Activated CD8-positive, alpha-beta T cell treated with anti-CD3 and anti-CD28 coated beads for 36 hours (primary cell): ENCODE measurements around the gene CXXC4. TPM values are rescaled to one million over a fixed set of nuclear protein-coding genes. Genes with fewer than 3 reads are reported as not detected.

Experiments used
- ATAC-seq: fragments of 200-7000 bp; cut with Tn5 transposase; one replicate; pipeline ENCODE4 v1.10.0; 2021; ENCODE audit warnings: mild to moderate bottlenecking, moderate library complexity
- CTCF ChIA-PET: fragments of 350-600 bp; sonication (Branson Sonifier 250); formaldehyde crosslinking; loops from one replicate; lab custom pipeline; 2021; ENCODE audit warnings: antibody characterized with exemption; lab: Charles Lee
- POLR2A ChIA-PET: fragments of 350-600 bp; sonication (Branson Sonifier 250); formaldehyde crosslinking; loops from one replicate; lab custom pipeline; 2021; ENCODE audit warnings: antibody characterized with exemption; lab: Charles Lee
- DNase-seq: peaks from one replicate; pipeline ENCODE4 v3.0.0-alpha.2; 2020
- H3K27ac Mint-ChIP-seq: one replicate; pipeline ENCODE4 v1.8.0; 2021; ENCODE audit warnings: mild to moderate bottlenecking, mixed read lengths
- H3K27me3 Mint-ChIP-seq: one replicate; pipeline ENCODE4 v1.8.0; 2021; ENCODE audit warnings: mixed read lengths
- H3K36me3 Mint-ChIP-seq: one replicate; pipeline ENCODE4 v1.8.0; 2021; ENCODE audit warnings: low read depth, mixed read lengths
- H3K4me1 Mint-ChIP-seq: one replicate; pipeline ENCODE4 v1.8.0; 2021; ENCODE audit warnings: low read depth, mixed read lengths
- H3K4me3 Mint-ChIP-seq: one replicate; pipeline ENCODE4 v1.8.0; 2021; ENCODE audit warnings: mild to moderate bottlenecking, moderate library complexity, mixed read lengths
- H3K9me3 Mint-ChIP-seq: one replicate; pipeline ENCODE4 v1.8.0; 2021; ENCODE audit warnings: mixed read lengths
- CTCF ChIP-seq: fragments of 200-600 bp; IDR thresholded peaks from one replicate; pipeline ENCODE4 v1.8.0; 2022; ENCODE audit warnings: antibody characterized with exemption, mild to moderate bottlenecking
- intact Hi-C: fragments of 100-400 bp; cut with micrococcal nuclease; formaldehyde crosslinking; loops from one replicate; pipeline ENCODE4 v1.10.0; 2022
- total RNA-seq, 2 experiments: library from RNA; stranded (reverse); gene quantifications; one replicate each; pipeline ENCODE4 v1.2.3, GENCODE V29; 2021

CXXC4 gene
- total RNA-seq, 2 experiments from 2014 or later: not detected

DNA sequence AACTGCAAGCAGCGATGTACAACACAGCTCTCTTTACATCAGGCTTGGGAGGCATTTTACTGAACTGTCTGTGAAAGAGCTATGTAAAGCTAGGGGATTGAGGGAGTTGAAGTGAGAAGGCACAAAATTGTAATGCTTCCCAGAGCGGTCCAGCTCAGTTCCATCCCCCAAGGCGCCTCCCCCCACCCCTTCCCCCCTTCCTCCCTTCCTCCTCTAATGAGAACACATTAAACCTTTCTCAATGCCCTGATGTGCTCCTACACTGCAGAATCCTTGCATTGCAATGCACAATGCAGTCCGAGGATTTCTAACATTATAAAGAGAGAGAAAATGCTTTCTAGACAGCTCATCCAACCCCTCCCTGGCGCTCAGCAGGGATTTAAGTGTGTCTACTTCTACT lies 73.9 kb downstream of the CXXC4 start:
- H3K27me3 Mint-ChIP-seq: no peaks in the 10 kb centered on the region
- no peak for TF ChIP-seq CTCF
- no peaks in the 10 kb centered on the region for H3K9me3 Mint-ChIP-seq
- no peaks in the 10 kb centered on the region for H3K36me3 Mint-ChIP-seq
- no peak overlapping the region for H3K4me3 Mint-ChIP-seq
- intact Hi-C loops: no loop called here
- ChIA-PET CTCF (no interaction called here), POLR2A (no interaction called here)
- no peak overlapping the region for H3K27ac Mint-ChIP-seq
- no peak for ATAC-seq
- no peak for DNase-seq
- no peaks in the 10 kb centered on the region for H3K4me1 Mint-ChIP-seq
